Activated CD8-positive, alpha-beta memory T cell treated with anti-CD3 and anti-CD28 coated beads, Interleukin-2, amount 10 ng/mL, durations not matched to agents 7 days and 5 days (primary cell): Measurements from ENCODE around the gene AMFR. TPM values are rescaled to one million over a fixed set of nuclear protein-coding genes. Genes with fewer than 3 reads are reported as not detected.
A peak's percentile ranks its signal among the peaks of the same experiment; 100 is the strongest.

ENCODE experiments used
- ATAC-seq: fragments of 150-1000 bp; cut with Tn5 transposase; one replicate; pipeline ENCODE4 v1.10.0; 2021; ENCODE audit warnings: moderate library complexity
- CTCF ChIA-PET: fragments of 350-600 bp; sonication (Branson Sonifier 250); formaldehyde crosslinking; loops from one replicate; lab custom pipeline; 2021; ENCODE audit warnings: antibody characterized with exemption; lab: Charles Lee
- DNase-seq: peaks from one replicate; pipeline ENCODE4 v3.0.0-alpha.2; 2020
- H3K27ac Mint-ChIP-seq: one replicate; pipeline ENCODE4 v1.8.0; 2021; ENCODE audit warnings: mild to moderate bottlenecking, mixed read lengths
- H3K27me3 Mint-ChIP-seq: one replicate; pipeline ENCODE4 v1.8.0; 2021; ENCODE audit warnings: mixed read lengths
- H3K36me3 Mint-ChIP-seq: one replicate; pipeline ENCODE4 v1.8.0; 2021; ENCODE audit warnings: mild to moderate bottlenecking, mixed read lengths
- H3K4me1 Mint-ChIP-seq: one replicate; pipeline ENCODE4 v1.8.0; 2021; ENCODE audit warnings: mixed read lengths
- H3K4me3 Mint-ChIP-seq: one replicate; pipeline ENCODE4 v1.8.0; 2021; ENCODE audit warnings: mild to moderate bottlenecking, moderate library complexity, mixed read lengths
- H3K9me3 Mint-ChIP-seq: one replicate; pipeline ENCODE4 v1.8.0; 2022; ENCODE audit warnings: low read depth, mixed read lengths
- total RNA-seq, 2 experiments: library from RNA; stranded (reverse); gene quantifications; one replicate each; pipeline ENCODE4 v1.2.3, GENCODE V29; 2021

AMFR gene
- total RNA-seq, 2 experiments from 2014 or later = 48.9 to 54.2 TPM

GRCh38 chr16:56372013-56372634 lies 53.2 kb downstream of the AMFR start:
- Mint-ChIP-seq H3K27me3 (no peaks in the 10 kb centered on the region), H3K27ac (peak overlapping the region; percentile 1), H3K4me1 (peaks cover 14% of the 10 kb centered on the region), H3K36me3 (peaks cover 13% of the 10 kb centered on the region), H3K4me3 (peak overlapping the region; percentile 16), H3K9me3 (no peaks in the 10 kb centered on the region)
- peak; percentile 58 for ATAC-seq
- DNase-seq = no peak
- CTCF ChIA-PET = no interaction called here

- CTCF ChIA-PET = no interaction called here
- H3K4me1 Mint-ChIP-seq = peaks cover 14% of the 10 kb centered on the region
- H3K36me3 Mint-ChIP-seq = peaks cover 13% of the 10 kb centered on the region
- no peak for ATAC-seq
- no peaks in the 10 kb centered on the region for H3K9me3 Mint-ChIP-seq
- no peak overlapping the region for H3K27ac Mint-ChIP-seq
- H3K27me3 Mint-ChIP-seq = no peaks in the 10 kb centered on the region
- no peak overlapping the region for H3K4me3 Mint-ChIP-seq
- no peak for DNase-seq
These were observed 53.7 kb downstream of the AMFR start for GRCh38 chr16:56371660-56371937.

GRCh38 chr16:56370875-56371659 lies 54.3 kb downstream of the AMFR start:
- Mint-ChIP-seq H3K9me3 (no peaks in the 10 kb centered on the region), H3K27ac (no peak overlapping the region), H3K27me3 (no peaks in the 10 kb centered on the region), H3K36me3 (peaks cover 13% of the 10 kb centered on the region), H3K4me3 (no peak overlapping the region), H3K4me1 (peaks cover 14% of the 10 kb centered on the region)
- ATAC-seq (no peak), DNase-seq (no peak)
- CTCF ChIA-PET = no interaction called here

GRCh38 chr16:56370185-56370874 lies 55.0 kb downstream of the AMFR start:
- no peaks in the 10 kb centered on the region for H3K9me3 Mint-ChIP-seq
- ATAC-seq = no peak
- no peak overlapping the region for H3K4me3 Mint-ChIP-seq
- peaks cover 10% of the 10 kb centered on the region for H3K36me3 Mint-ChIP-seq
- no peaks in the 10 kb centered on the region for H3K27me3 Mint-ChIP-seq
- peaks cover 14% of the 10 kb centered on the region for H3K4me1 Mint-ChIP-seq
- H3K27ac Mint-ChIP-seq = no peak overlapping the region
- DNase-seq = no peak
- CTCF ChIA-PET = interaction anchor here (1.0 kb wide), 1 partner anchor 10 kb away, joined by 3 read pairs; no protein-coding TSS in a partner anchor

- Mint-ChIP-seq H3K36me3 (peaks cover 7% of the 10 kb centered on the region), H3K27me3 (no peaks in the 10 kb centered on the region), H3K9me3 (no peaks in the 10 kb centered on the region), H3K4me1 (peaks cover 14% of the 10 kb centered on the region), H3K27ac (no peak overlapping the region), H3K4me3 (no peak overlapping the region)
- ATAC-seq = no peak
- CTCF ChIA-PET = interaction anchor here (3.2 kb wide), 1 partner anchor 13 kb away, joined by 16 read pairs; no protein-coding TSS in a partner anchor
- no peak for DNase-seq
These were observed 56.1 kb downstream of the AMFR start for GRCh38 chr16:56369202-56369601.

- Mint-ChIP-seq H3K4me3 (no peak overlapping the region), H3K36me3 (peaks cover 7% of the 10 kb centered on the region), H3K9me3 (no peaks in the 10 kb centered on the region), H3K27ac (no peak overlapping the region), H3K27me3 (no peaks in the 10 kb centered on the region), H3K4me1 (peaks cover 14% of the 10 kb centered on the region)
- CTCF ChIA-PET = interaction anchor here (3.2 kb wide), 1 partner anchor 12 kb away, joined by 16 read pairs; no protein-coding TSS in a partner anchor
- DNase-seq (no peak), ATAC-seq (no peak)
These were observed 56.8 kb downstream of the AMFR start for GRCh38 chr16:56368545-56368944.

GRCh38 chr16:56367764-56368163 lies 57.6 kb downstream of the AMFR start:
- ATAC-seq = no peak
- no peak overlapping the region for H3K4me3 Mint-ChIP-seq
- no peaks in the 10 kb centered on the region for H3K27me3 Mint-ChIP-seq
- CTCF ChIA-PET = interaction anchor here (3.2 kb wide), 1 partner anchor 11 kb away, joined by 16 read pairs; no protein-coding TSS in a partner anchor
- no peak for DNase-seq
- H3K4me1 Mint-ChIP-seq = peaks cover 11% of the 10 kb centered on the region
- no peak overlapping the region for H3K27ac Mint-ChIP-seq
- peaks cover 4% of the 10 kb centered on the region for H3K36me3 Mint-ChIP-seq
- H3K9me3 Mint-ChIP-seq = no peaks in the 10 kb centered on the region

- Mint-ChIP-seq H3K36me3 (peaks cover 5% of the 10 kb centered on the region), H3K27me3 (no peaks in the 10 kb centered on the region), H3K9me3 (no peaks in the 10 kb centered on the region), H3K27ac (no peak overlapping the region), H3K4me1 (peaks cover 4% of the 10 kb centered on the region), H3K4me3 (no peak overlapping the region)
- CTCF ChIA-PET = interaction anchor here (3.2 kb wide), 1 partner anchor 10 kb away, joined by 16 read pairs; no protein-coding TSS in a partner anchor
- DNase-seq (no peak), ATAC-seq (no peak)
These were observed 58.4 kb downstream of the AMFR start for GRCh38 chr16:56366945-56367344.

- CTCF ChIA-PET = interaction anchor here (1.0 kb wide), 1 partner anchor 9 kb away, joined by 4 read pairs; no protein-coding TSS in a partner anchor
- H3K27me3 Mint-ChIP-seq = no peaks in the 10 kb centered on the region
- peaks cover 2% of the 10 kb centered on the region for H3K4me1 Mint-ChIP-seq
- ATAC-seq (no peak), DNase-seq (no peak)
- H3K4me3 Mint-ChIP-seq = no peak overlapping the region
- no peaks in the 10 kb centered on the region for H3K9me3 Mint-ChIP-seq
- H3K27ac Mint-ChIP-seq = no peak overlapping the region
- peaks cover 6% of the 10 kb centered on the region for H3K36me3 Mint-ChIP-seq
These were observed 59.8 kb downstream of the AMFR start for GRCh38 chr16:56365552-56365951.

GRCh38 chr16:56364865-56365264 lies 60.5 kb downstream of the AMFR start:
- Mint-ChIP-seq H3K4me3 (no peak overlapping the region), H3K4me1 (no peaks in the 10 kb centered on the region), H3K27me3 (no peaks in the 10 kb centered on the region), H3K27ac (no peak overlapping the region), H3K9me3 (no peaks in the 10 kb centered on the region), H3K36me3 (peaks cover 6% of the 10 kb centered on the region)
- CTCF ChIA-PET = no interaction called here
- ATAC-seq = no peak
- DNase-seq = no peak

GRCh38 chr16:56363781-56364565 lies 61.4 kb downstream of the AMFR start:
- CTCF ChIA-PET = no interaction called here
- H3K9me3 Mint-ChIP-seq = no peaks in the 10 kb centered on the region
- no peak overlapping the region for H3K27ac Mint-ChIP-seq
- H3K4me3 Mint-ChIP-seq = no peak overlapping the region
- peaks cover 6% of the 10 kb centered on the region for H3K36me3 Mint-ChIP-seq
- peaks cover 2% of the 10 kb centered on the region for H3K4me1 Mint-ChIP-seq
- DNase-seq = no peak
- no peaks in the 10 kb centered on the region for H3K27me3 Mint-ChIP-seq
- ATAC-seq = no peak

- Mint-ChIP-seq H3K4me1 (peaks cover 2% of the 10 kb centered on the region), H3K9me3 (no peaks in the 10 kb centered on the region), H3K36me3 (peaks cover 8% of the 10 kb centered on the region), H3K4me3 (no peak overlapping the region), H3K27ac (no peak overlapping the region), H3K27me3 (no peaks in the 10 kb centered on the region)
- CTCF ChIA-PET = no interaction called here
- ATAC-seq = no peak
- no peak for DNase-seq
These were observed 62.1 kb downstream of the AMFR start for GRCh38 chr16:56363181-56363716.

GRCh38 chr16:56362706-56363105 lies 62.6 kb downstream of the AMFR start:
- peaks cover 7% of the 10 kb centered on the region for H3K4me1 Mint-ChIP-seq
- DNase-seq = no peak
- no peak overlapping the region for H3K27ac Mint-ChIP-seq
- peaks cover 8% of the 10 kb centered on the region for H3K36me3 Mint-ChIP-seq
- no peaks in the 10 kb centered on the region for H3K27me3 Mint-ChIP-seq
- no peak for ATAC-seq
- H3K4me3 Mint-ChIP-seq = no peak overlapping the region
- H3K9me3 Mint-ChIP-seq = no peaks in the 10 kb centered on the region
- CTCF ChIA-PET = no interaction called here
